DOHH2 (cell line): Measurements from ENCODE around the gene CALN1.

Experiments used
- CTCF ChIP-seq: fragments of 200-600 bp; sonication (generic); IDR thresholded peaks from one replicate; pipeline ENCODE4 v1.5.1; 2014; ENCODE audit warnings: antibody characterized with exemption, mild to moderate bottlenecking, low read depth, low read length; ENCODE audit not compliant: poor library complexity, severe bottlenecking
- EZH2phosphoT487 ChIP-seq: fragments of 200-600 bp; sonication (generic); IDR thresholded peaks from 2 replicates; pipeline ENCODE4 v1.6.1; 2017; ENCODE audit warnings: borderline replicate concordance, mild to moderate bottlenecking, antibody characterized with exemption, low read length, moderate library complexity, mixed read lengths

- TF ChIP-seq CTCF (no peak), EZH2phosphoT487 (no peak)
Observed at GRCh38 chr7:72063330-72063729, 348.8 kb downstream of the CALN1 start.
